GM19397 (cell line): ENCODE results near the gene PLG.
"Not testable (repeated sequence)": the region's sequence is repeated elsewhere in the genome, so short reads cannot be mapped to it uniquely, and the experiment has no call there.

ENCODE experiments used
- ATAC-seq: cut with Tn5 transposase; IDR thresholded peaks from one replicate; pipeline ENCODE4 v1.9.1; 2021; ENCODE audit warnings: mild to moderate bottlenecking, moderate library complexity; ENCODE audit not compliant: unreplicated experiment

The PLG gene

GRCh38 chr6:160697826-160698225 lies 4.2 kb upstream of the PLG start:
- no peak for ATAC-seq

DNA sequence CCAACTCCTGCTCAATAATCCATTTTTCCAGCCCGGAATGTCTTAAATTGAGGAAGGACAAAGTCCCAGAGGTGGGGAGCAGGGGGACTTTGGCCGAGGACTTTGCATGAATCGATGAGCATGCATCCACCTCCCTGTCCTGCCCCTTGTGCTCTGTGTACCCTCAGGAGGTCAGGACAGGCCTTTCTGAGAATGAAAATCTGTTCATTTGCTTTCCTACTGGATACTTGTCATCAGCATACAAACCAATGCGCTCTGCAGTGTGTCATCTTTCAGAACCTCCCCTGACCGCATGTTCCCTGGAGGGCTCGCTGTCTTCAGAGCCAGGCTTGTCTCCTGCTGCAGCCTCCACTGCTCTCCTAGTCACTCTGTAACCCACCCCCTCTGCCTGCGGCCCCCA lies 2.6 kb downstream of the PLG start:
- not testable (repeated sequence) for ATAC-seq

GRCh38 chr6:160708993-160709392 lies 6.9 kb downstream of the PLG start:
- ATAC-seq: not testable (repeated sequence)

DNA sequence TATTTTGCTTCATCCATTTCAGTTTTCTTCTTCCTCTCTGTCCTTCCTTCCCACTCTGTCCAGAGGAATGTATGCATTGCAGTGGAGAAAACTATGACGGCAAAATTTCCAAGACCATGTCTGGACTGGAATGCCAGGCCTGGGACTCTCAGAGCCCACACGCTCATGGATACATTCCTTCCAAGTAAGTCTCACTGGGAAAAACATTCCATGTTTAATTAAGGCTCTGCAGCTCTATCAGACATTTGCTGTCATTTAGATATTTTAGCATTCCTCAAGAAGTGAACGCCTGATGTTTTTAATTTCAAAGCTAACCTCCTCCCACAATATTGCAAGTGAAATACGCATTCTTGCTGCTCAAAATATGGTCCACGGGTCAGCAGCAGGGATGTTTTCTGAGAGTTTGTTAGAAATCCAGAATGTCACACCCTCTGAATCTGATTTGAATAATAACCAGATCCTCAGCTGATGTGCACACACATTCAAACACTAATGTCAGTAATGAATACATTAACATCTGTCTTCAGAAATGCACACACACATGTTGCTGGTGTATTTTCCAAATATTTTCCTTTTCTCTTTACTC lies 12.8 kb downstream of the PLG start:
- no peak for ATAC-seq

- ATAC-seq: no peak
These were observed 28.9 kb downstream of the PLG start for GRCh38 chr6:160730911-160731310.

DNA sequence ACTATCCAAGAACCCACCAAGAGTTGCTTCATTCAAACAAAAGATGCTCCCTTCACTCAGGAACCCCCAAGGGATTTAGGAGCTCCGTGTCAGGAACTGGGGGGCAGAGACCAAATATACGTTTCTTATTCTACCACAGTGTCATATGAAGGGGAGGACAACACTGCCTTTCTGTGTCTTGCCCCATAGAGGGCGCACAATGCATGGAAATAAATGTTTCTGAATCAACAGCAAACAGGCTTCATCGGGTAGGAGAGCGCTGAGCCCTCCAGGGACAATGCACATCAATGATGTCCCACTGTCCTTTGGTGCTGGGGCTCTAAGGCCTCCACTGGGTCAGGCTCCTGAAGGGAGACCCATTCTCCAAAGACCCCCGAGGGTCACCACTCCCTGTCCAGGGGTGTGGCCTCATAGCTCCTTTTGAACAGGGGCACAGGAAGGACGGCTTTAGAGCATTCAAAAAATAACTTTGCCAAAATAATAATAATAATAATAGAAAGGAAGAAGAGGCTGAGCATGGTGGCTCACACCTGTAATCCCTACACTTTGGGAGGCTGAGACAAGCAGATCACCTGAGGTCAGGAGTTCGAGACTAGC lies 31.1 kb downstream of the PLG start:
- ATAC-seq: peak; percentile 79

DNA sequence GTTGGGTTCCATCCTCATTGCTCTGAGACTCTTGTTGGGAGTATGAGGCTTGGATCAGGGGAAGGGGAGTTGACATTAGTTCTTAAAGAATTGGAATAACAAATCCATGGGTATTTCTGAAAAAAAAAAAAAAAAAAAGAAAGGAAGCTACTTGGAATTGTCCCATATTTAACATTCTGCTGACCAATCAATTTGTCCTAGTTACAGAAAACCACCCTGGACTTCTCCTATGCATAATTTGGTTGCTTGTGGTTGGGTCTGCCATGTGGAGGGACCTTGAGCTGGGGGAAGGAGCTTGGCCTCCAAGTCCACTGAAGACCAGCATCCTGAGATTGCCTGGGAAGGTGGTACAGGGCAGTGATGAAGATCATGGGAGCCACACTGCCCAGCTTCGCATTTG lies 32.6 kb downstream of the PLG start:
- no peak for ATAC-seq

DNA sequence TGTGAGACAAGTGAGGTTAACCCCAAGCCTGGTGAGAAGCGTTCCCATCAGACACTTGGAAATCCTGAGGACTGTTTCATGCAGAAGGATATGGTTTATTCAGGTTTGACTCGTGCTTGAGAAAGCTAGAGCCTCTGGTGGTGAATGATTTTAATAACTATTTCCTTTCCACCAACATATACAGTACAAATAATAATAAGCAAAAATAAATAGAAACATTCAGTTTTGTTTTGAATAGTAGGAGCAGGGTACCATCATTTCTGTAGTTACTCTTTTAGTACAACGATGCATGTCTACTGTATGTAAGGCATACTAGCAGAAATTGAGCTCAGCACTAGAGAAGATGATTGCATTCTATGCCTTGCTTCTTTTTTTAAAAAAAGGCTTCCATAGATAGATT lies 33.5 kb downstream of the PLG start:
- peak; percentile 54 for ATAC-seq

DNA sequence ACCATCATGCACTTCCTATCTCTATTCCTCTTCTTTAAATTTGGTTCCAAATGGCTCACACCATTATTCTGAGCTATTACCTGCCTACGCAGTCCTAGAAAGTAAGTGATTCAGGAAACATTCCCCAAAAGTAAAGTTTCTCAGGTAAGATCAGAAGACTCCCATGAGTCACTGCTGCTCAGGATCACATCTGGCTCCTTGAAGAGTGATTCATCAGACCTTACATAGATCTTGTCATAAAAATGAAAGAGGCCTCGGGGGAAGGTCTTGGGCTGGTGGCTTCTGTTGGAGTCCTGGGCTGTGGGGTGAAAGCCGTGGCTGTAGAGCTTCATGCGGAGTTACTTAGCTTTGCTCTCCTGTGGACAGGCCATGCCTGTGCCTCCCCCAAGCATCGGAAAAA lies 35.9 kb downstream of the PLG start:
- no peak for ATAC-seq

- no peak for ATAC-seq
These were observed 37.9 kb downstream of the PLG start for GRCh38 chr6:160739955-160740354.

DNA sequence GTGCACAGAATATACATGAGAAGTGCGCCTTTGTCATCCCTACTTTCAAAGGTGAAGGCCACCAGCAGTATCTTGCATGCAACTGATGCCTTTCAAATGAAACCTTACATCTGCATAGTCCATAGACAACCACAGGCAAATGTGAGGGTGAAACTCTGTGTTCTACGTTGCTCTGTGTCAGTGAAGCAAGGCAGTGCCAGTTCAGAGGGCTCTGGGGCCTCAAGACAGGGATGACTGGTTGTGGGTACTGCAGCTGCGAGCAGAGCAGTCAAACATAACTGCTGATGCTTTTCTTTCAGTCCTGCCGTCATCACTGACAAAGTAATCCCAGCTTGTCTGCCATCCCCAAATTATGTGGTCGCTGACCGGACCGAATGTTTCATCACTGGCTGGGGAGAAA lies 39.0 kb downstream of the PLG start:
- ATAC-seq: peak; percentile 99

- peak; percentile 40 for ATAC-seq
These were observed 40.0 kb downstream of the PLG start for GRCh38 chr6:160742090-160742489.

- ATAC-seq: peak; percentile 78
These were observed 48.2 kb downstream of the PLG start for GRCh38 chr6:160750276-160750689.

GRCh38 chr6:160753211-160753610 lies 51.2 kb downstream of the PLG start:
- ATAC-seq: not testable (repeated sequence)

GRCh38 chr6:160755165-160755564 lies 53.1 kb downstream of the PLG start:
- no peak for ATAC-seq

- ATAC-seq: no peak
These were observed 54.0 kb downstream of the PLG start for GRCh38 chr6:160756021-160756420.

GRCh38 chr6:160756871-160757270 lies 54.8 kb downstream of the PLG start:
- no peak for ATAC-seq

DNA sequence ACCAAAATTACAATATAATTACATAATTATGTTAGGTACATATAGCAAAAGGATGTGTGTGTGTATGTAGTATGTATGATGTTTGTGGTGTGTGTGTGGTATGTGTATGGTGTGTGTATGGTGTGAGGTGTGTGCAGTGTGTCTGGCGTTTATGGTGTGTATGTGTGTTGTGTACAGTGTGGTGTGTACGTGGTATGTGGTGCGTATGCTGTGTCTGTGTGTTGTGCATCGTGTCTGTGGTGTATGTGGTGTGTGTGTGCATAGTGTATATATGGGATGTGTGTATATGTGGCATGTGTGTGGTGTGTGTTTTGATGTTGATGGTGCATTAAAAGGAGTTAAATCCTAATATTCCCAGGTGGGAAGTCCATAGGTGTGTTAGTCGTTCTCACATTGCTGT lies 62.8 kb downstream of the PLG start:
- no peak for ATAC-seq

GRCh38 chr6:160765412-160765811 lies 63.4 kb downstream of the PLG start:
- no peak for ATAC-seq

DNA sequence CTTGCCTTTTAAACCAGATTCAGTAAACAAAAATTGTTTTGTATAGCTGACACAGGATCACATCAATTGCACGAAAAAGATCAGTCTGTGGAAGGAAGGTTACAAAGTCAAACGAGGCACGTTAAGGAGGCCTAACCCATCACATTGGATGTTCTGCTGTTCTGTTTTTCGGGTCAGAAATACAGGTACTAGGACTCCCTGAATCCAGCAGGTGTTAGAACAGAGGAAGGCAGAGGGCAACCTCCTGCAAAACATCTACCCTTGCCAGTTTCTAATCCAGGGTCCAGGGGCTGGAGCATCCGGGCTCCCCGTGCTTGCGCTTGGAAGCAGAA lies 64.6 kb downstream of the PLG start:
- ATAC-seq: no peak

- peak; percentile 95 for ATAC-seq
These were observed 65.1 kb downstream of the PLG start for GRCh38 chr6:160766989-160767646.

DNA sequence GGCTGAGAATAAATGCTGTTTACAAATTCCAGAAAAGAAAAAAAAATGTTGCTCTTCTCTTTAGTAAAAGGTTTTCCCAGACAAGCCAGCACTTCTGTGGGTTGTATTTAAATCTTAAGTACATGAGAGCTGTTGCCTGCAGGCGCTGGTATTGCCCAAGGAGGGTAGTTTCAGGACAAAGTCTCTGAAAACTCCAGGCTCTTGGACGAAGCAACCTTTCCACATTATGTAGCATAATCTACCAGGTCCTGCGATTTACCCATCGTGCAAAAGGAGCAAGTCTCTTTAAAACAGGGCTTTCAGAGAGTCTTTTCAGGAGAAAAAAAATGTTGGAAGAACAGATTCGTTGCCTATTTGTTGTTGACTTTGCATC lies 65.6 kb downstream of the PLG start:
- ATAC-seq: peak; percentile 6

- ATAC-seq: no peak
These were observed 66.1 kb downstream of the PLG start for GRCh38 chr6:160768101-160768500.
